SK-N-SH treated with all-trans-retinoic acid at 6 μM for 48 hours (cell line): Measurements from ENCODE around the gene SMS.
"Not testable (repeated sequence)": the region's sequence is repeated elsewhere in the genome, so short reads cannot be mapped to it uniquely, and the experiment has no call there.

Experiments
- ATAC-seq: fragments of 200-7000 bp; cut with Tn5 transposase; 3 replicates; pipeline ENCODE4 v1.9.1; 2020; ENCODE audit warnings: mild to moderate bottlenecking, moderate library complexity
- ARNTL ChIP-seq: fragments of 450-650 bp; formaldehyde crosslinking; IDR thresholded peaks from 2 replicates; pipeline ENCODE4 v1.5.0; 2020; ENCODE audit warnings: low read depth, mild to moderate bottlenecking, moderate library complexity, borderline replicate concordance
- BACH2 ChIP-seq: fragments of 250-450 bp; sonication (Bioruptor Pico); IDR thresholded peaks from 2 replicates; pipeline ENCODE4 v1.9.0; 2021; ENCODE audit warnings: mild to moderate bottlenecking, borderline replicate concordance
- CREB5 ChIP-seq: fragments of 250-450 bp; sonication (Bioruptor Pico); IDR thresholded peaks from 2 replicates; pipeline ENCODE4 v1.5.1; 2020; ENCODE audit warnings: low read depth, mild to moderate bottlenecking, moderate library complexity
- CSDC2 ChIP-seq: fragments of 250-450 bp; sonication (Bioruptor Pico); IDR thresholded peaks from 2 replicates; pipeline ENCODE4 v1.5.0; 2020; ENCODE audit warnings: mild to moderate bottlenecking, moderate library complexity
- ESRRG ChIP-seq: fragments of 250-450 bp; sonication (Bioruptor Pico); IDR thresholded peaks from 2 replicates; pipeline ENCODE4 v1.6.1; 2021; ENCODE audit warnings: mild to moderate bottlenecking
- GLIS3 ChIP-seq: fragments of 250-450 bp; sonication (Bioruptor Pico); IDR thresholded peaks from 2 replicates; pipeline ENCODE4 v1.5.0; 2020; ENCODE audit warnings: mild to moderate bottlenecking, moderate library complexity
- ISL1 ChIP-seq: fragments of 250-450 bp; sonication (Bioruptor Pico); IDR thresholded peaks from 2 replicates; pipeline ENCODE4 v2.1.2; 2022; ENCODE audit warnings: mild to moderate bottlenecking, moderate library complexity
- OSR1 ChIP-seq: fragments of 250-450 bp; sonication (Bioruptor Pico); IDR thresholded peaks from 2 replicates; pipeline ENCODE4 v1.8.0; 2022; ENCODE audit warnings: moderate library complexity, mild to moderate bottlenecking, inconsistent platforms
- PATZ1 ChIP-seq: fragments of 250-450 bp; sonication (Bioruptor Pico); IDR thresholded peaks from 2 replicates; pipeline ENCODE4 v1.8.0; 2020; ENCODE audit warnings: mild to moderate bottlenecking, moderate library complexity, borderline replicate concordance
- POU6F1 ChIP-seq: fragments of 250-450 bp; sonication (Bioruptor Pico); IDR thresholded peaks from 2 replicates; pipeline ENCODE4 v1.8.0; 2021; ENCODE audit warnings: low read depth, mild to moderate bottlenecking, moderate library complexity, borderline replicate concordance
- PPARA ChIP-seq: fragments of 250-450 bp; sonication (Bioruptor Pico); IDR thresholded peaks from 2 replicates; pipeline ENCODE4 v1.5.0; 2020; ENCODE audit warnings: mild to moderate bottlenecking, borderline replicate concordance
- RARB ChIP-seq: fragments of 250-450 bp; sonication (Bioruptor Pico); IDR thresholded peaks from 2 replicates; pipeline ENCODE4 v1.8.0; 2021; ENCODE audit warnings: mild to moderate bottlenecking, moderate library complexity
- SNAI2 ChIP-seq: fragments of 250-450 bp; sonication (Bioruptor Pico); IDR thresholded peaks from 2 replicates; pipeline ENCODE4 v1.5.0; 2020; ENCODE audit warnings: mild to moderate bottlenecking, moderate library complexity
- TOX ChIP-seq: fragments of 250-450 bp; sonication (Bioruptor Pico); IDR thresholded peaks from 2 replicates; pipeline ENCODE4 v1.8.0; 2021; ENCODE audit warnings: mild to moderate bottlenecking, moderate library complexity, borderline replicate concordance
- TSHZ2 ChIP-seq: fragments of 250-450 bp; sonication (Bioruptor Pico); IDR thresholded peaks from 2 replicates; pipeline ENCODE4 v1.5.0; 2020; ENCODE audit warnings: mild to moderate bottlenecking, moderate library complexity
- ZC3H10 ChIP-seq: fragments of 250-450 bp; sonication (Bioruptor Pico); IDR thresholded peaks from 2 replicates; pipeline ENCODE4 v1.5.1; 2021; ENCODE audit warnings: mild to moderate bottlenecking, moderate library complexity
- ZFP3 ChIP-seq: fragments of 250-450 bp; sonication (Bioruptor Pico); IDR thresholded peaks from 2 replicates; pipeline ENCODE4 v1.5.0; 2020; ENCODE audit warnings: mild to moderate bottlenecking, moderate library complexity
- ZFP30 ChIP-seq: fragments of 450-650 bp; formaldehyde crosslinking; IDR thresholded peaks from 2 replicates; pipeline ENCODE4 v1.5.0; 2022; ENCODE audit warnings: mild to moderate bottlenecking, moderate library complexity
- ZNF565 ChIP-seq: fragments of 450-650 bp; formaldehyde crosslinking; conservative IDR thresholded peaks from 2 replicates; pipeline ENCODE4 v1.5.0; 2020; ENCODE audit warnings: low read depth, mild to moderate bottlenecking, moderate library complexity
- ZNF70 ChIP-seq: fragments of 450-650 bp; formaldehyde crosslinking; IDR thresholded peaks from 2 replicates; pipeline ENCODE4 v1.5.0; 2020; ENCODE audit warnings: mild to moderate bottlenecking, moderate library complexity

SMS gene

GRCh38 chrX:21952624-21953023 is 12.1 kb downstream of the SMS start:
- no peak for ATAC-seq

GRCh38 chrX:21953195-21953830 is 12.8 kb downstream of the SMS start:
- not testable (repeated sequence) for ATAC-seq

More at GRCh38 chrX:21952624-21953023, 12.1 kb downstream of the SMS start:
- TF ChIP-seq ZFP3 = no peak
- no peak for TF ChIP-seq GLIS3
- no peak for TF ChIP-seq ISL1
- no peak for TF ChIP-seq ZC3H10 (CRISPR knock-in tag)
- no peak for TF ChIP-seq CSDC2
- TF ChIP-seq ESRRG (CRISPR knock-in tag) = no peak
- TF ChIP-seq TOX (CRISPR knock-in tag) = no peak
- TF ChIP-seq CREB5 (CRISPR knock-in tag) = no peak
- TF ChIP-seq ZFP30 (CRISPR knock-in tag) = no peak
- TF ChIP-seq BACH2 (CRISPR knock-in tag) = no peak
- no peak for TF ChIP-seq ARNTL (CRISPR knock-in tag)

- peak; percentile 32 for ATAC-seq
- no peak for TF ChIP-seq ZFP3
- no peak for TF ChIP-seq RARB (CRISPR knock-in tag)
- TF ChIP-seq ZFP30 (CRISPR knock-in tag) = no peak
- TF ChIP-seq PATZ1 (CRISPR knock-in tag) = no peak
- TF ChIP-seq BACH2 (CRISPR knock-in tag) = no peak
- TF ChIP-seq ARNTL (CRISPR knock-in tag) = no peak
Observed at GRCh38 chrX:21955403-21956189, 15.1 kb downstream of the SMS start.

GRCh38 chrX:21956783-21957182 is 16.3 kb downstream of the SMS start:
- ATAC-seq = no peak
- TF ChIP-seq SNAI2 (CRISPR knock-in tag) (no peak), OSR1 (CRISPR knock-in tag) (no peak), ISL1 (no peak), ZNF70 (CRISPR knock-in tag) (no peak), ZNF565 (CRISPR knock-in tag) (no peak), PPARA (CRISPR knock-in tag) (no peak), BACH2 (CRISPR knock-in tag) (no peak), POU6F1 (no peak), GLIS3 (no peak), TSHZ2 (no peak), ZFP3 (no peak), RARB (CRISPR knock-in tag) (no peak)
